ENCODE measurements around the gene SHANK1. TPM values are rescaled to one million over a fixed set of nuclear protein-coding genes. Genes with fewer than 3 reads are reported as not detected.

The SHANK1 gene
- polyA plus RNA-seq, 3 donors: not detected

DNA sequence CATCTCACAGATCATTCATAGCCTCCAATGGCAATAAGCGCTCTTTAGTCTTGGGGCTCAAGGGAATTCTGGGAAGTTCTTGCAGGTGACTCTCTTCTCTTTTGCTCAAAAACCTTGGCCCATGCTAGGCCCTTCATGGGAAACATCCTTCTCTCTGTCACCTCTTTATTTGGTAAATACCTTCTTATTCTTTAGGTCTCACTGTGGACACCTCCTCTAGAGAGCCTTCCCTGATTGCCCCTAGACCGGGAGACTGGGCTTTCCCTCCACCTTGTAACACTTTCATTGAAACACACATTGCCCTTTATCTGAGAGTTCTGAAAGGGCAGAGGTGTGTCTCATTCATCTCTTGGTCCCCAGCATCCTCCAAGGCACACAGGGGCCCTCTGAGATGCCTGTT, 68.4 kb downstream of the SHANK1 start:
- Mint-ChIP-seq H3K27ac (no peak overlapping the region), H3K36me3 (no peaks in the 10 kb centered on the region), H3K27me3 (ENCODE audit: low read depth in 3 of 3) (peaks cover 5 to 17% (median 16%) of the 10 kb centered on the region in 3 donors), H3K4me1 (no peaks in the 10 kb centered on the region), H3K9me3 (peaks cover 6 to 21% (median 18%) of the 10 kb centered on the region in 7 donors), H3K4me3 (no peak overlapping the region)
- Histone ChIP-seq H3K4me3 (replicated peaks in 1 of 3; ENCODE audit: low read depth in 2 of 3, low read length in 3 of 3) (no peak overlapping the region), H2AFZ (ENCODE audit: insufficient read depth, low read depth, low read length, poor library complexity, severe bottlenecking) (no peak overlapping the region), H3K36me3 (replicated peaks in 1 of 2; ENCODE audit: control insufficient read depth in 1 of 2, insufficient read depth in 2 of 2, low read length in 2 of 2) (no peaks in the 10 kb centered on the region), H3K79me2 (ENCODE audit: insufficient read depth, low read length) (no peaks in the 10 kb centered on the region), H3K27me3 (ENCODE audit: control insufficient read depth in 2 of 2, insufficient read depth in 2 of 2, low read length in 2 of 2) (peaks cover 0 to 4% of the 10 kb centered on the region in 2 donors), H3K9me3 (replicated peaks in 1 of 2; ENCODE audit: control insufficient read depth in 1 of 2, insufficient read depth in 1 of 2, low read length in 2 of 2) (peaks cover 12 to 16% of the 10 kb centered on the region in 2 donors), H4K20me1 (ENCODE audit: insufficient read depth, low read length) (no peaks in the 10 kb centered on the region), H3K9ac (ENCODE audit: insufficient read depth, low read length, poor library complexity, severe bottlenecking) (no peak overlapping the region), H3K27ac (ENCODE audit: low read depth in 1 of 2, low read length in 2 of 2) (no peak overlapping the region), H3K4me1 (ENCODE audit: control insufficient read depth in 1 of 2, insufficient read depth in 2 of 2, low read length in 2 of 2) (no peaks in the 10 kb centered on the region), H3K4me2 (replicated peaks; ENCODE audit: extremely low read depth, low read length, poor library complexity, severe bottlenecking) (no peak overlapping the region)
- DNase-seq: no peak
- intact Hi-C loops (cut with micrococcal nuclease): no loop called here
- WGBS (ENCODE audit: insufficient coverage): no CpG with 5 or more reads among the region's 2 CpGs
- TF ChIP-seq, protein P1, sequence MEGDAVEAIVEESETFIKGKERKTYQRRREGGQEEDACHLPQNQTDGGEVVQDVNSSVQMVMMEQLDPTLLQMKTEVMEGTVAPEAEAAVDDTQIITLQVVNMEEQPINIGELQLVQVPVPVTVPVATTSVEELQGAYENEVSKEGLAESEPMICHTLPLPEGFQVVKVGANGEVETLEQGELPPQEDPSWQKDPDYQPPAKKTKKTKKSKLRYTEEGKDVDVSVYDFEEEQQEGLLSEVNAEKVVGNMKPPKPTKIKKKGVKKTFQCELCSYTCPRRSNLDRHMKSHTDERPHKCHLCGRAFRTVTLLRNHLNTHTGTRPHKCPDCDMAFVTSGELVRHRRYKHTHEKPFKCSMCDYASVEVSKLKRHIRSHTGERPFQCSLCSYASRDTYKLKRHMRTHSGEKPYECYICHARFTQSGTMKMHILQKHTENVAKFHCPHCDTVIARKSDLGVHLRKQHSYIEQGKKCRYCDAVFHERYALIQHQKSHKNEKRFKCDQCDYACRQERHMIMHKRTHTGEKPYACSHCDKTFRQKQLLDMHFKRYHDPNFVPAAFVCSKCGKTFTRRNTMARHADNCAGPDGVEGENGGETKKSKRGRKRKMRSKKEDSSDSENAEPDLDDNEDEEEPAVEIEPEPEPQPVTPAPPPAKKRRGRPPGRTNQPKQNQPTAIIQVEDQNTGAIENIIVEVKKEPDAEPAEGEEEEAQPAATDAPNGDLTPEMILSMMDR (IDR thresholded peaks at IDR 0.05): no peak

DNA sequence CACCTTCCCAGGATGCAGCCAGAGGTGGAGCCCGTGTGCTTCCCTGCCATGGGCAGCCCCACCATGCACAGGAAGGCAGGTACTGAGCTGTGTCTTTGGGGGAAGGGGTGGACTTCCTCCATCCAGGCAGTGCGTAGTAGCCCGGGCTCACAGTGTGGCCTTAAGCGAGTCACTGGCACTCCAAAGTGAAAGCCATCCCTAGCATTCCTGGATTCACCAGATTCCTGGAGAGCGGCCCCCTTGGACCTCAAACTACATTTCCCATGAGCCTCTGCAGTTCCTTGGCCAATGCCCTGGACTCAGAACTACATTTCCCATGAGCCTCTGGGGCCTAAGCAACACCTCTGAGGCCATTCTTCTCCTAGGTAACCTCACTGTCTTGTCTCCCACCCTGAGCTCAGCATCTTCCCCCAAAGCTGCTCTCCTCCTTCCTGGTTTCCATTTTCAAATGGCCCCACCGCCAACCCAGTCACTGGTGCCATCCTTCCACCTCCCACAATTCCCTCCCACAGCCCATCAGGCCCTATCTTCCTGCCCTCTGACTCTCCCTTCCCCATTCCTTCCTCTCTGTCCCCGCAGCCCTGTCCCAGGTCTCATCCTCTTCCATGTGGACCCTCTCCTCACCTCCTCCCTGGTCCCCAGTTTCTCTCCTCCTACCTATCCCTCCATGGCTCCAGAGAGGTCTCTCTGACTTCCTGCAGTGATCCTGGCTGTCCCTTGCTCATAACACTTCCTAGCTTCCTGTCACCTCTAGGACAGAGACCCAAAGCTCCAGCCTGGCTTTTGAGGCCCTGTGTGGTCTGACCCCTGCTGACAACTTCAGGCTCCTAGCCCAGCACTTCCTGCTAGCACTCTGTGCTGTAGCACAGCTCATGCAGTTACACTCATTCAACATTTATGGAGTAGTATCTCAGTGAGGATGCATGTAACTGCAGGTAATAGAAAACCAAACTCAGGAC, 69.9 kb downstream of the SHANK1 start, which contains the start of gene C19orf81:
TSS of gene C19orf81 (plus strand) at position 13 of the 959 bp plus-strand sequence. CDS start at position 13, 0 bp downstream.
- H3K9me3 Mint-ChIP-seq: peaks cover 1 to 8% (median 4%) of the 10 kb centered on the region in 7 donors
- Histone ChIP-seq H3K9ac (ENCODE audit: insufficient read depth, low read length, poor library complexity, severe bottlenecking) (no peak within 1 kb of the TSS), H3K27ac (ENCODE audit: low read depth in 1 of 2, low read length in 2 of 2) (no peak within 1 kb of the TSS), H4K20me1 (ENCODE audit: insufficient read depth, low read length) (no peaks in the 10 kb centered on the region), H3K79me2 (ENCODE audit: insufficient read depth, low read length) (no peaks in the 10 kb centered on the region), H3K36me3 (replicated peaks in 1 of 2; ENCODE audit: control insufficient read depth in 1 of 2, insufficient read depth in 2 of 2, low read length in 2 of 2) (no peaks in the 10 kb centered on the region), H3K4me1 (ENCODE audit: control insufficient read depth in 1 of 2, insufficient read depth in 2 of 2, low read length in 2 of 2) (no peaks in the 10 kb centered on the region), H3K4me3 (replicated peaks in 1 of 3; ENCODE audit: low read depth in 2 of 3, low read length in 3 of 3) (no peak within 1 kb of the TSS), H3K27me3 (ENCODE audit: control insufficient read depth in 2 of 2, insufficient read depth in 2 of 2, low read length in 2 of 2) (peaks cover 0 to 4% of the 10 kb centered on the region in 2 donors), H3K4me2 (replicated peaks; ENCODE audit: extremely low read depth, low read length, poor library complexity, severe bottlenecking) (no peak within 1 kb of the TSS), H2AFZ (ENCODE audit: insufficient read depth, low read depth, low read length, poor library complexity, severe bottlenecking) (no peak within 1 kb of the TSS), H3K9me3 (replicated peaks in 1 of 2; ENCODE audit: control insufficient read depth in 1 of 2, insufficient read depth in 1 of 2, low read length in 2 of 2) (peaks cover under 1 to 4% of the 10 kb centered on the region in 2 donors)
- 49% methylated on average over 6 of the region's 7 CpGs for WGBS (ENCODE audit: insufficient coverage)
- peaks cover 4 to 13% (median 12%) of the 10 kb centered on the region in 3 donors for H3K27me3 Mint-ChIP-seq (ENCODE audit: low read depth in 3 of 3)
- no peak for DNase-seq
- TF ChIP-seq, protein P1 (IDR thresholded peaks at IDR 0.05): no peak
- H3K27ac Mint-ChIP-seq: no peak within 1 kb of the TSS
- intact Hi-C loops (cut with micrococcal nuclease): no loop called here
- H3K4me1 Mint-ChIP-seq: no peaks in the 10 kb centered on the region
- H3K4me3 Mint-ChIP-seq: no peak within 1 kb of the TSS
- H3K36me3 Mint-ChIP-seq: no peaks in the 10 kb centered on the region
